Mesenchymal stem cell (in vitro differentiated cells and primary cell): ENCODE measurements around the gene GAS2L3.

Experiments
- DNase-seq: peaks from one replicate; pipeline ENCODE4 v3.0.0-alpha.2; 2013
- H2AFZ ChIP-seq: one replicate; pipeline ENCODE4 v1.6.1; 2013; ENCODE audit warnings: low read depth, mild to moderate bottlenecking, control low read depth, inconsistent platforms, low read length, moderate library complexity
- H2AK5ac ChIP-seq: 2 replicates; pipeline ENCODE4 v1.6.1; 2013; ENCODE audit warnings: low read length, moderate library complexity, mild to moderate bottlenecking, inconsistent platforms; ENCODE audit not compliant: severe bottlenecking
- H2BK120ac ChIP-seq: one replicate; pipeline ENCODE4 v1.6.1; 2013; ENCODE audit warnings: low read depth, mild to moderate bottlenecking, inconsistent platforms, low read length, moderate library complexity
- H2BK12ac ChIP-seq, 2 experiments: one replicate each; pipeline ENCODE4 v1.6.1; 2013; ENCODE audit warnings: inconsistent platforms in 2 of 2, low read length in 2 of 2, mild to moderate bottlenecking in 2 of 2, moderate library complexity in 2 of 2, control low read depth in 1 of 2
- H2BK15ac ChIP-seq: one replicate; pipeline ENCODE4 v1.6.1; 2013; ENCODE audit warnings: mild to moderate bottlenecking, low read depth, inconsistent platforms; ENCODE audit not compliant: poor library complexity, severe bottlenecking
- H2BK5ac ChIP-seq: 2 replicates; pipeline ENCODE4 v1.6.1; 2013; ENCODE audit warnings: low read depth, mild to moderate bottlenecking, low read length, control low read depth, inconsistent platforms; ENCODE audit not compliant: poor library complexity, severe bottlenecking
- H3K14ac ChIP-seq, 2 experiments: one replicate each; pipeline ENCODE4 v1.6.1; 2013; ENCODE audit warnings: inconsistent platforms in 2 of 2, low read length in 2 of 2, control low read depth in 1 of 2, mild to moderate bottlenecking in 1 of 2, moderate library complexity in 1 of 2
- H3K18ac ChIP-seq, 2 experiments: one replicate each; pipeline ENCODE4 v1.6.1; 2013; ENCODE audit warnings: inconsistent platforms in 2 of 2, low read length in 2 of 2, control low read depth in 1 of 2, low read depth in 1 of 2, mild to moderate bottlenecking in 1 of 2
- H3K23ac ChIP-seq, 2 experiments: one replicate each; pipeline ENCODE4 v1.6.1; 2013; ENCODE audit warnings: inconsistent platforms in 2 of 2, low read length in 2 of 2, mild to moderate bottlenecking in 2 of 2, moderate library complexity in 2 of 2, control low read depth in 1 of 2
- H3K27ac ChIP-seq: 2 replicates; pipeline ENCODE4 v1.5.1; 2013; ENCODE audit warnings: mild to moderate bottlenecking, moderate library complexity, low read length, control low read depth, inconsistent platforms; ENCODE audit not compliant: poor library complexity, severe bottlenecking
- H3K27me3 ChIP-seq, 2 experiments: 2 replicates each; pipeline versions ENCODE4 v1.6.1 to v1.7.0; 2013; ENCODE audit warnings: low read length in 2 of 2, mild to moderate bottlenecking in 2 of 2, moderate library complexity in 2 of 2, control low read depth in 1 of 2, inconsistent platforms in 1 of 2; ENCODE audit not compliant: control insufficient read depth in 1 of 2, insufficient read depth in 1 of 2
- H3K36me3 ChIP-seq, 2 experiments: 2 replicates each; pipeline versions ENCODE4 v1.6.1 to v1.7.0; 2013; ENCODE audit warnings: low read length in 2 of 2, control low read depth in 1 of 2, inconsistent platforms in 1 of 2, low read depth in 1 of 2, mild to moderate bottlenecking in 1 of 2; ENCODE audit not compliant: insufficient read depth in 2 of 2, control insufficient read depth in 1 of 2
- H3K4ac ChIP-seq, 2 experiments: one replicate each; pipeline ENCODE4 v1.6.1; 2013; ENCODE audit warnings: inconsistent platforms in 2 of 2, low read length in 2 of 2, mild to moderate bottlenecking in 2 of 2, moderate library complexity in 2 of 2, control low read depth in 1 of 2, low read depth in 1 of 2
- H3K4me1 ChIP-seq: 2 replicates; pipeline ENCODE4 v1.6.1; 2013; ENCODE audit warnings: low read depth, low read length, control low read depth; ENCODE audit not compliant: control insufficient read depth, insufficient read depth
- H3K4me2 ChIP-seq: 2 replicates; pipeline ENCODE4 v1.6.1; 2013; ENCODE audit warnings: low read length, mild to moderate bottlenecking, inconsistent platforms; ENCODE audit not compliant: poor library complexity, severe bottlenecking
- H3K4me3 ChIP-seq, 2 experiments: 2 replicates each; pipeline versions ENCODE4 v1.5.1 to v1.7.0; 2013; ENCODE audit warnings: low read length in 2 of 2, mild to moderate bottlenecking in 2 of 2, control low read depth in 1 of 2, low read depth in 1 of 2; ENCODE audit not compliant: insufficient read depth in 1 of 2
- H3K79me1 ChIP-seq: replicated peaks from 2 replicates; pipeline ENCODE4 v1.6.1; 2013; ENCODE audit warnings: mild to moderate bottlenecking, control low read depth, low read length, inconsistent platforms; ENCODE audit not compliant: poor library complexity, severe bottlenecking
- H3K9ac ChIP-seq: 2 replicates; pipeline ENCODE4 v1.7.0; 2013; ENCODE audit warnings: mild to moderate bottlenecking, low read length, moderate library complexity
- H3K9me3 ChIP-seq: 2 replicates; pipeline ENCODE4 v1.7.0; 2013; ENCODE audit warnings: mild to moderate bottlenecking, low read length; ENCODE audit not compliant: control insufficient read depth
- H4K8ac ChIP-seq: one replicate; pipeline ENCODE4 v1.6.1; 2013; ENCODE audit warnings: inconsistent platforms, mild to moderate bottlenecking, low read length, moderate library complexity
- H4K91ac ChIP-seq: one replicate; pipeline ENCODE4 v1.6.1; 2013; ENCODE audit warnings: mild to moderate bottlenecking, low read length, inconsistent platforms
- WGBS: methylation state at CpG from one replicate; pipeline ENCODE4 v1.1.7; 2013; ENCODE audit warnings: mixed read lengths; 5-methylcytosine and 5-hydroxymethylcytosine counted together

The GAS2L3 gene

DNA sequence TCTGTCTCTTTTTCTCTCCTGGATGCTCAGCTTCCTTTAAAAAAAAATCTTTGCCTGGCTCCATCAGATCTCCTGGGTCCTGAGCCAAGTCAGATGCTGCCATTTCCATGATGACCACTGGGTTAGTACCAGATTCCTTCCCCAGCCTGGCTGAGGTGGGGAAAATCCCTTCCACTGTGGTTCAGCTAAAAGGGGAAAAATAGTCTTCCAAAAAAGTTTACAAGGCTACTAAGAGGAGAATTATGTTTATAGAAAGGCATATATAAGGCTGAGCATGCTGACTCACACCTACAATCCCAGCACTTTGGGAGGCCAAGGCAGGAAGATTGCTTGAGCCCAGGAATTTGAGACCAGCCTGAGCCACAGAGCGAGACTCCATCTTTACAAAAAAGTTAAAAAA lies 28.4 kb upstream of the GAS2L3 start:
- Histone ChIP-seq H2AK5ac (no peak overlapping the region), H2AFZ (no peak overlapping the region), H3K4me3 (no peak overlapping the region), H3K79me1 (no peaks in the 10 kb centered on the region), H4K8ac (no peak overlapping the region), H3K27ac (no peak overlapping the region), H2BK120ac (no peak overlapping the region), H3K4me1 (no peaks in the 10 kb centered on the region), H3K4ac (no peak overlapping the region), H2BK15ac (no peak overlapping the region), H3K9me3 (no peaks in the 10 kb centered on the region), H3K9ac (no peak overlapping the region), H3K36me3 (no peaks in the 10 kb centered on the region), H3K23ac (no peak overlapping the region), H4K91ac (no peak overlapping the region), H3K27me3 (peaks cover 0 to 3% of the 10 kb centered on the region in 2 experiments), H3K4me2 (no peak overlapping the region), H3K14ac (no peak overlapping the region), H2BK5ac (no peak overlapping the region), H2BK12ac (no peak overlapping the region), H3K18ac (no peak overlapping the region)
- no peak for DNase-seq
- WGBS: 88% methylated on average over 1 of the region's 1 CpG

DNA sequence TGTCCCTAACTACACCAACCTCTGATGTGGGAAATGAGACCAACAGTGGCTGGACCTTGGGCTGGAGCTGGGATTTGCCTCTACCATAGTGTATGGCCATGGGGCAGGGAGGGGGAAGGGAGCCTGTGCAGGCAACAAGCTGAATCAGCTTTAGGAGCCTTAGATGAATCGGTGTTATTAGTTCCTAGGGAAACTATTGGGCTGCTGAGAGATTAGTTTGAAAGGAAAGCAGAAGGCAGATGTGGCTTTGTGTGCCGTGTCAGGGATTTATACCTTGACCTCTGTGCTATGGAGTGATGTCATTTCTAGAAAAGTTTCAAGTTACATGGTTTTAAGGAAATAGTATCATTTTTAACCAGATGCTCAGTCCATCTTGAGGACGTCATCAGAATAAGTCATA lies 19.5 kb upstream of the GAS2L3 start:
- 50% methylated on average over 2 of the region's 3 CpGs for WGBS

DNA sequence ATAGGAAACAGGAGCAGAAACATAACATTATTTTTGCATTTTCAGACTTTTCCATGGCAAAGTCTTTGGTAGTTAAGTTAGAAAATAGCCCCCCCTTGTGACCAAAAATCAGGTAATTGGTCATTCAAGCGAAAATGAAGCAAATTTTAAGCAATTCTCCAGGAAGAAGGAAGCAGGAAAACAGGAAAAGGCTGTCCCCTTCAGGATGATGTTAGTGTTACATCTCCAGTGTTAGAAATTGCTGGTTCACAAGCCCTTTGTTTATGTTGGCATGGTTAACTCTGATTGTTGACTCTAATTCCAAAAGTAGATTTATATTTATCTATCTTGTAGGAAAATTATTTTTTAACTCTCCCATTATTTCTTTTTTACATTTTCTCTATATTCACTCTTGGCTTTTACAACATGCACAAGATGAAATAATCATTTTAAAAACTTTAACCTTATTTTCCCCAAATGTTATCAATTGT lies 18.8 kb upstream of the GAS2L3 start:
- Histone ChIP-seq H3K4me1 (no peaks in the 10 kb centered on the region), H3K23ac (no peak overlapping the region), H2BK120ac (no peak overlapping the region), H2AFZ (no peak overlapping the region), H3K27ac (no peak overlapping the region), H2BK5ac (no peak overlapping the region), H2BK12ac (no peak overlapping the region), H3K27me3 (peaks cover 0 to 5% of the 10 kb centered on the region in 2 experiments), H3K4ac (no peak overlapping the region), H3K4me2 (no peak overlapping the region), H3K36me3 (no peaks in the 10 kb centered on the region), H3K18ac (no peak overlapping the region), H3K9me3 (no peaks in the 10 kb centered on the region), H3K79me1 (no peaks in the 10 kb centered on the region), H3K9ac (peak overlapping the region; percentile 59), H3K14ac (no peak overlapping the region), H2AK5ac (no peak overlapping the region), H2BK15ac (no peak overlapping the region), H3K4me3 (no peak overlapping the region), H4K8ac (no peak overlapping the region), H4K91ac (no peak overlapping the region)
- 0% methylated on average over 1 of the region's 1 CpG for WGBS
- DNase-seq: peak; percentile 91

More for the DNA sequence above, 19.5 kb upstream of the GAS2L3 start:
- Histone ChIP-seq H2AK5ac (no peak overlapping the region), H3K18ac (no peak overlapping the region), H3K14ac (no peak overlapping the region), H2BK15ac (no peak overlapping the region), H3K4me3 (no peak overlapping the region), H3K9me3 (no peaks in the 10 kb centered on the region), H3K4me1 (no peaks in the 10 kb centered on the region), H3K9ac (peak overlapping the region; percentile 59), H3K4me2 (no peak overlapping the region), H2AFZ (no peak overlapping the region), H3K4ac (no peak overlapping the region), H3K23ac (no peak overlapping the region), H3K79me1 (no peaks in the 10 kb centered on the region), H2BK120ac (no peak overlapping the region), H3K27ac (no peak overlapping the region), H2BK12ac (no peak overlapping the region), H3K36me3 (no peaks in the 10 kb centered on the region), H2BK5ac (no peak overlapping the region), H4K8ac (no peak overlapping the region), H4K91ac (no peak overlapping the region), H3K27me3 (peaks cover 0 to 5% of the 10 kb centered on the region in 2 experiments)
- peak; percentile 39 for DNase-seq

DNA sequence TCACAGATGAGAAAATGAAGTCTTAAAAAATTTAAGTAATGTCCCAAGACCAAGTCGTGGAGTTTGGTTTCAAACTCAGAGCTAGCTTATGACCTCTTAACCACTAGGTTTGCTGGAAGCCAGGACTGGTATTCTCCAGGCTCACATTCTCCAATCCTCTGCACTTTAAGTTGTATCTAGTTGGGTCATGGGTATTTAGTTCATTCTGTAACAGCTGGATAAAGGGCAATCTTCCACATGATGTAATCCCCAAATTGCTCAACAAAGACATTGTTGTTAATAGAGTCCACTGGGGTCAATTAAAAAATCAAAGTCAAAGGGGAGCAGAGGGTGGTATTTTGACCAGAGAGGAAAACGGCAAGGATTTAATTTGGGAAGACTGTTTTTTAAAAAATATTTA lies 17.8 kb upstream of the GAS2L3 start:
- Histone ChIP-seq H3K18ac (no peak overlapping the region), H3K4me3 (no peak overlapping the region), H3K4me1 (no peaks in the 10 kb centered on the region), H3K23ac (no peak overlapping the region), H3K4me2 (no peak overlapping the region), H2AFZ (no peak overlapping the region), H2BK5ac (no peak overlapping the region), H3K9ac (peak overlapping the region; percentile 44), H4K8ac (no peak overlapping the region), H2BK120ac (no peak overlapping the region), H2AK5ac (no peak overlapping the region), H3K9me3 (no peaks in the 10 kb centered on the region), H2BK15ac (no peak overlapping the region), H3K14ac (no peak overlapping the region), H4K91ac (no peak overlapping the region), H3K27me3 (peaks cover 0 to 5% of the 10 kb centered on the region in 2 experiments), H3K27ac (no peak overlapping the region), H3K36me3 (no peaks in the 10 kb centered on the region), H2BK12ac (no peak overlapping the region), H3K79me1 (no peaks in the 10 kb centered on the region), H3K4ac (no peak overlapping the region)
- 67% methylated on average over 1 of the region's 2 CpGs for WGBS
- DNase-seq: peak; percentile 24
